SH-SY5Y (cell line): ENCODE results near the gene POGLUT2.

Experiments
- GATA2 ChIP-seq: IDR thresholded peaks from 2 replicates; pipeline ENCODE4 v1.6.1; 2011; ENCODE audit warnings: mild to moderate bottlenecking, low read depth, low read length
- GATA3 ChIP-seq: IDR thresholded peaks from 2 replicates; pipeline ENCODE4 v1.6.1; 2011; ENCODE audit warnings: low read depth, mild to moderate bottlenecking, low read length, moderate library complexity

DNA sequence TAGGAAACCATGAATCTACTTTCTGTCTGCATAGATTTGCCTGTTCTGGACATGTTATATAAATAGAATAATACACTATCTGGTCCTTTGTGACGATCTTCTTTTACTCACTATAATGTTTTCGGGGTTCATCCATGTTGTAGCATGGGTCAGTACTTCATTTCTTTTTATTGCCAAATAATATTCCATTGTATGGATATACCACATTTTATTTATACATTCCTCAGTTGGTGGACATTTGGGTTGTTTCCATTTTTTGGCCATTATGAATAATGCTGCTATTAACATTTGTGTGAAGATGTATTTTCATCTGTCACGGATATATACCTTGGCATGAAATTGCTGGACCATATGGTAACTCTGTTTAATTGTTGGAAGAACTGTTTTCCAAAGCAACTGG is 6.9 kb upstream of the POGLUT2 start:
- no peak for TF ChIP-seq GATA3
- TF ChIP-seq GATA2 = no peak
